ENCODE measurements around the gene CHPF2.

The CHPF2 gene

DNA sequence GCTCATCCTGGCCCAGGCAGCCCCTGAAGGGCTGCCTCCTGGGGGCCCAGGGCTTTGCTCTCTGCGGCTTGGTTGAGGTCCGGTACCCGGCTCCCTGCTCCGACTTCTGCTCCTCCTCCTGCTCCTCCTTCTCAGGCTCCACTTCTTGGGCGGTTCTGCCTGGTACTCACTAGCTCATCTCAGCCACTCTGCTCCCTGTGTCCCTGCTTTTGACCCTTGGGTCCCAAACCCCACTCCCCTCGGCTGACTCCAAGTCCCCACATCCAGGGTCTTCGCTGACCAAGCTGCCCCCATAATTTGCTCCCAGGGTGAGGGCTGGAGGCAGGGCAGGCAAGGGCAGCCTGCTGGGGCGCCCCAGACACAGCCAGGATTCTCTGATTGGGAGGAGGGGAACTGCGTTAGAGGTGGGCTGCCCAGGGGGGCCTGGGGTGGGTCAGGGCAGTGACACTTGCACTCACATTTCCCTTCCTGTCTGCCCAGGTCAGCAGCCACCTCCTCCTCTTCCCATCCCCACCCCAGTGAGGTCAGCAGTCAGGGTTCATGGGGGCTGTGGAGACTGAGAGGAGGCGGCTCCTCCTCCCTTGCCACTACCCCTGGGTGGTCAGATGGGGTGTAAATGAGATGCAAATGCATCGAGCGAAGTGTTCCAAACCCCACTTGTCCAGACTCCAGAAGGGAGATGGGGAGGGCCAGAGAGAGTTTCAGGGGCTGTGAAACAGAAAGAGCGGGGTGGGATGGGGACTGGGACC, 14.0 kb downstream of the CHPF2 start:
- H3K4me3 ChIP-seq (ENCODE audit: low read depth in 1 of 2, low read length in 1 of 2): no peak overlapping the region
- TF ChIP-seq, protein P1, sequence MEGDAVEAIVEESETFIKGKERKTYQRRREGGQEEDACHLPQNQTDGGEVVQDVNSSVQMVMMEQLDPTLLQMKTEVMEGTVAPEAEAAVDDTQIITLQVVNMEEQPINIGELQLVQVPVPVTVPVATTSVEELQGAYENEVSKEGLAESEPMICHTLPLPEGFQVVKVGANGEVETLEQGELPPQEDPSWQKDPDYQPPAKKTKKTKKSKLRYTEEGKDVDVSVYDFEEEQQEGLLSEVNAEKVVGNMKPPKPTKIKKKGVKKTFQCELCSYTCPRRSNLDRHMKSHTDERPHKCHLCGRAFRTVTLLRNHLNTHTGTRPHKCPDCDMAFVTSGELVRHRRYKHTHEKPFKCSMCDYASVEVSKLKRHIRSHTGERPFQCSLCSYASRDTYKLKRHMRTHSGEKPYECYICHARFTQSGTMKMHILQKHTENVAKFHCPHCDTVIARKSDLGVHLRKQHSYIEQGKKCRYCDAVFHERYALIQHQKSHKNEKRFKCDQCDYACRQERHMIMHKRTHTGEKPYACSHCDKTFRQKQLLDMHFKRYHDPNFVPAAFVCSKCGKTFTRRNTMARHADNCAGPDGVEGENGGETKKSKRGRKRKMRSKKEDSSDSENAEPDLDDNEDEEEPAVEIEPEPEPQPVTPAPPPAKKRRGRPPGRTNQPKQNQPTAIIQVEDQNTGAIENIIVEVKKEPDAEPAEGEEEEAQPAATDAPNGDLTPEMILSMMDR (IDR thresholded peaks at IDR 0.05): no peak

DNA sequence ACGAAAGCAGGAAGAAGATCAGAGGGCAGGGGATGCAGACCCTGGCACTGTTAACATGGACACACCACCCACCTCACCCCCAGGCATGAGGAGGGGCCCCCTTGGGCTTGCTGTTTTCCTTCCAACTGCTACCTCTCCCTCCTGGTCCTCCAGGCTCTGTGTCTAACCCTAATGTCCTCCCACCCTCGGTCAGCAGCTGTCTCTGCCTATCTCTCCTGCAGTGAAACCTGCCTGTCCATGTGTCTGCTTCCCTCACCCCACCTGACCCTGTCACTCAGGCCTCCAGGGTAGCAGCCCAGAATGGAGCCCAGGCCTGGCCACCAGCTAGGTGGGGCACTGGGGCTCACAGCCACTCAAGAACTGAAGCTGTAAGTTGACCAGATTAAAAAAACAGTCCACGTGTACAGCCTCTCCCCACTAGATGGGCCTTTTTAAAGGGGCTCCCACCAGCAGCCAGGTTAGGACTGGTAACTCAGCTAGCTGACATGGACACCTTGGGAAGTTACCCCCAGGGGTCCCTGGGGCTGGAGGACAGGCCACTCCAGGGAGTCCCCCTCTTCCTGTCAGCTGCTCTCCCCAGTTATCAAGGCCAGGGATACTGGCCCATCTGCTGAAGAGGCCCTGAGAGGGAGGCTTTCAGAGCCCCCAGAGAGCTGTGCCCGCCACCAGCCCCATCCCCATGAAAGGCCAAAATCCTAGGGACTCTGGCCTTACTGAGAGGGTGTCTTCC, 14.7 kb downstream of the CHPF2 start:
- H3K27me3 ChIP-seq: peaks cover 99% of the 10 kb centered on the region
- H3K4me1 ChIP-seq (ENCODE audit: control insufficient read depth in 1 of 2, insufficient read depth in 1 of 2, low read depth in 1 of 2, low read length in 1 of 2): peaks cover 35 to 61% of the 10 kb centered on the region in 2 experiments
- no peaks in the 10 kb centered on the region for H3K36me3 ChIP-seq
- no peak overlapping the region for H3K27ac ChIP-seq
- no peak overlapping the region for H3K4me3 ChIP-seq (ENCODE audit: low read depth in 1 of 2, low read length in 1 of 2)
- TF ChIP-seq, protein P1 (IDR thresholded peaks at IDR 0.05): no peak
- no peaks in the 10 kb centered on the region for H3K9me3 ChIP-seq

More for the DNA sequence above, 14.0 kb downstream of the CHPF2 start:
- Histone ChIP-seq H3K4me1 (ENCODE audit: control insufficient read depth in 1 of 2, insufficient read depth in 1 of 2, low read depth in 1 of 2, low read length in 1 of 2) (peaks cover 34 to 55% of the 10 kb centered on the region in 2 experiments), H3K27me3 (peaks cover 91% of the 10 kb centered on the region), H3K9me3 (no peaks in the 10 kb centered on the region), H3K27ac (no peak overlapping the region), H3K36me3 (no peaks in the 10 kb centered on the region)

DNA sequence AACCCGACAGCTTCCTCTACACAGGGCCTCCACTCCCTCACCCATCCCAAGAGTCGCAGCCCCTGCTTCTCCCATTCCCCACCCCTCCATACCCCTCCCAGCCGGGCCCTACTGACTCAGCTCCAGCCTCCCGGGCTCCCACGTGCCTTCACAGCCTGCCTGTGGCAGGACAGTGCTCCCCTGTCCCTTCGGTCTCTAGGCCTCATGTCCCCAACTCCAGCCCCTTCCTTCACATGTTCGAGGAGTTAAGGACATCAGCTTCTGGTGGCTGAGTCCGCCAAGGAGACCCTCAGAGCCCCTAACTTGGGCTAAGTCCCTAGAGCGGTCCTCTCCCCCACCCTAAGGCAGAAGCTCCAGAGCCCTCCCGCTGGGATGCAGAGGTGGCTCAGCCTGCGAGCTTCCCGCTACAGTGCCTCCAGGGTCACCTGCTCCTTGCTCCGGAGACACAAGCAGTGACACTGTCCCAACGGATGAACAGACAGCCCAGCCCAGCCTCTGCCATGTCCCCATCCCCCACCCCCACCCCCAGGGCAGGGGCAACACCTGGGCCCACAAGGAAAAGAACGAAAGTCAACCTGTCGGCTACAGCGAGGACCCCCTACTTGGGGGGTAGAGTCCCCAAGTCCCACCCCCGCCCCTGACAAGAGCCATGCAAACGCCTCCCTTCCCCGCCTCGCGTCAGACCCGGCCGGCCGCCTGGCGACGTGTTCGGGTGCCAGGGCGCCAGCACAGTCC, 15.5 kb downstream of the CHPF2 start:
- Histone ChIP-seq H3K4me1 (ENCODE audit: control insufficient read depth in 1 of 2, insufficient read depth in 1 of 2, low read depth in 1 of 2, low read length in 1 of 2) (peaks cover 36 to 60% of the 10 kb centered on the region in 2 experiments), H3K9me3 (no peaks in the 10 kb centered on the region), H3K27ac (no peak overlapping the region), H3K27me3 (peaks cover 100% of the 10 kb centered on the region), H3K4me3 (ENCODE audit: low read depth in 1 of 2, low read length in 1 of 2) (peak overlapping the region in 1 of 2 experiments; percentile 47), H3K36me3 (no peaks in the 10 kb centered on the region)
- TF ChIP-seq, protein P1 (IDR thresholded peaks at IDR 0.05): no peak

DNA sequence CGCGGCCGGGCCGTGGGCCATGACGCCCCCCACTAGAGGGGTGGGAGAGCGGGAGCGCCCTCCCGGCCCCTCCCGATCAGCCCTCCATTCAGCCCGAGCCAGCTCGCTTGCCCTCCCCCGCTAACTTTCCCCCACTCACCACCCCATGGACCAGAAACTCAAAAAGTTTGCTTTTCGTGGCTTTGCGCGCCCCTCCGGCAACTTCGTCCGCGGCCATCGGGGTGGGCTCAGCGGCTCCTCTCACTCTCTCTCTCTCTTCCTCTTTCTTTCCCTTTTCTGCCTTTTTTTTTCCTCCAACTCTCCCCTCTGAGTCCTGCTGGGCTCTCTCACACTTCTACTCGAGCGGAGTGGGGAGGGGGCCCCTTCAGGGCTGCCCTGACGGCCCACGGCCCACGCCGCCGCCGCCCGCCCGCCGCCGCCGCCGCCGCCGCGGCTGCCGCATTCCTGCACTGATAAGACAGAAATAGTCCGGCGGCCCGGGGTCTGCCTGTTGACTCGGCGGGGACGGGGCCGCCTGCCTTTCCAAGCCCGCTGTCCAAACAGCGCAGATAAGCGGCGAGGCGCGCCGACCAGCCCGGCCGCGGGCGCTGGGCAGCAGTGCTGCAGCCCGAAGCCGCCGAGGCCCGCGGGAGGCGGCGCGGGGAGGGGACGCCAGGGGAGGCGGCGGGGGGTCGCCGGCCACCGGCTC, 16.2 kb downstream of the CHPF2 start, which contains the start of gene SMARCD3:
Gene SMARCD3 (minus strand): TSS at position 349 of the 688 bp plus-strand sequence. CDS start 132 bp downstream, at position 217.
- peak within 1 kb of the TSS; percentile 12 to 47 for H3K4me3 ChIP-seq (ENCODE audit: low read depth in 1 of 2, low read length in 1 of 2)
- H3K9me3 ChIP-seq: no peaks in the 10 kb centered on the region
- H3K4me1 ChIP-seq (ENCODE audit: control insufficient read depth in 1 of 2, insufficient read depth in 1 of 2, low read depth in 1 of 2, low read length in 1 of 2): peaks cover 30 to 53% of the 10 kb centered on the region in 2 experiments
- H3K27ac ChIP-seq: no peak within 1 kb of the TSS
- H3K36me3 ChIP-seq: no peaks in the 10 kb centered on the region
- peaks cover 100% of the 10 kb centered on the region for H3K27me3 ChIP-seq
- TF ChIP-seq, protein P1 (IDR thresholded peaks at IDR 0.05): no peak
